Mucosa of descending colon (tissue), 3 donors: ENCODE data around the gene CTSE. TPM values are rescaled to one million over a fixed set of nuclear protein-coding genes. Genes with fewer than 3 reads are reported as not detected.

Experiments
- ATAC-seq: fragments of 200-7000 bp; cut with Tn5 transposase; one replicate; pipeline ENCODE4 v1.9.1; 2020; ENCODE audit warnings: mild to moderate bottlenecking, moderate library complexity
- DNase-seq, 3 donors: peaks; one replicate each; pipeline ENCODE4 v3.0.0-alpha.2; 2020
- H3K36me3 ChIP-seq: fragments of 200-600 bp; one replicate; pipeline ENCODE4 v1.8.0; 2021; ENCODE audit warnings: low read depth, mild to moderate bottlenecking
- H3K4me1 ChIP-seq: fragments of 200-600 bp; one replicate; pipeline ENCODE4 v1.8.0; 2021; ENCODE audit warnings: low read depth, mild to moderate bottlenecking
- H3K4me3 ChIP-seq: fragments of 200-600 bp; one replicate; pipeline ENCODE4 v1.8.0; 2021; ENCODE audit warnings: mild to moderate bottlenecking
- H3K9me3 ChIP-seq: fragments of 200-600 bp; one replicate; pipeline ENCODE4 v1.8.0; 2021; ENCODE audit warnings: mild to moderate bottlenecking
- CTCF ChIP-seq: fragments of 200-600 bp; IDR thresholded peaks from one replicate; pipeline ENCODE4 v1.8.0; 2022; ENCODE audit warnings: antibody characterized with exemption, mild to moderate bottlenecking
- intact Hi-C, 2 donors: fragments of 100-400 bp; cut with DNase I in 1 of 2; cut with micrococcal nuclease in 1 of 2; formaldehyde crosslinking; loops; one replicate each; pipeline versions ENCODE4 v1.11.0 to v1.11.1; 2022; cut with DNase I, micrococcal nuclease
- total RNA-seq, 3 donors: library from RNA; stranded (reverse); fragmentation: NEBNext Ultra II Directional in 2 of 3; extraction: Animal tissue kit (Norgen Biotek cat#: 25700) in 2 of 3; gene quantifications; one replicate each; pipeline versions ENCODE4 v1.2.1 to v1.2.4, GENCODE V29; 2021 to 2023
- donor health status: DM: no; HTN: no; CAD: no; lungs with moderate emphysema.
- donor health status: DM: no; HTN: no; CAD: no.
- donor health status: DM: no; HTN: yes; CAD: no.

Gene CTSE
- total RNA-seq, 3 donors from 2014 or later = 6.5 to 26.1 (median 17.7) TPM

- Histone ChIP-seq H3K36me3 (no peaks in the 10 kb centered on the region), H3K9me3 (no peaks in the 10 kb centered on the region), H3K4me1 (no peaks in the 10 kb centered on the region), H3K4me3 (no peak overlapping the region)
- no peak for TF ChIP-seq CTCF
- ATAC-seq = no peak
- intact Hi-C loops = no loop called here
- DNase-seq = no peak
These were observed 15.6 kb upstream of the CTSE start for GRCh38 chr1:206039046-206039973.

- DNase-seq (no peak), ATAC-seq (no peak)
These were observed 13.9 kb upstream of the CTSE start for GRCh38 chr1:206037581-206037980.

GRCh38 chr1:206036663-206037455 is 13.2 kb upstream of the CTSE start:
- no peaks in the 10 kb centered on the region for H3K4me1 ChIP-seq
- no peak for TF ChIP-seq CTCF
- DNase-seq (no peak), ATAC-seq (no peak)
- H3K9me3 ChIP-seq = no peaks in the 10 kb centered on the region
- H3K36me3 ChIP-seq = no peaks in the 10 kb centered on the region
- no peak overlapping the region for H3K4me3 ChIP-seq
- intact Hi-C loops = no loop called here

More at GRCh38 chr1:206037581-206037980, 13.9 kb upstream of the CTSE start:
- no peak overlapping the region for H3K4me3 ChIP-seq
- TF ChIP-seq CTCF = no peak
- intact Hi-C loops = no loop called here
- no peaks in the 10 kb centered on the region for H3K4me1 ChIP-seq
- no peaks in the 10 kb centered on the region for H3K9me3 ChIP-seq
- no peaks in the 10 kb centered on the region for H3K36me3 ChIP-seq

- DNase-seq (peak; percentile 47 to 53 (median 48)), ATAC-seq (peak; percentile 71)
- Histone ChIP-seq H3K36me3 (no peaks in the 10 kb centered on the region), H3K4me3 (no peak overlapping the region), H3K9me3 (no peaks in the 10 kb centered on the region), H3K4me1 (no peaks in the 10 kb centered on the region)
- no peak for TF ChIP-seq CTCF
- intact Hi-C loops = no loop called here
These were observed 11.3 kb upstream of the CTSE start for GRCh38 chr1:206035027-206035426.

GRCh38 chr1:206032380-206033140 is 8.9 kb upstream of the CTSE start:
- DNase-seq (no peak), ATAC-seq (no peak)
- Histone ChIP-seq H3K9me3 (no peaks in the 10 kb centered on the region), H3K4me3 (no peak overlapping the region), H3K36me3 (no peaks in the 10 kb centered on the region), H3K4me1 (no peaks in the 10 kb centered on the region)
- no peak for TF ChIP-seq CTCF
- intact Hi-C loops = no loop called here
